ENCODE data around the gene ZNF280B. TPM values are rescaled to one million over a fixed set of nuclear protein-coding genes. Genes with fewer than 3 reads are reported as not detected.

The ZNF280B gene
- total and polyA plus RNA-seq, 10 donors, result 0.49 to 2.7 (median 1.9) TPM

Other genes starting within 250 kb of the ZNF280B start
- under 1 TPM in 1 of 7 donors, not detected in 6; 0.51 TPM for gene ZNF280A, start 11.5 kb upstream of the ZNF280B start, total RNA-seq
- gene ZNF280A, start 11.5 kb upstream of the ZNF280B start, polyA plus RNA-seq, result not detected
- under 1 TPM in 1 of 7 donors, not detected in 6; 0.17 TPM for gene PRAME, start 50.5 kb upstream of the ZNF280B start, total RNA-seq
- gene PRAME, start 50.5 kb upstream of the ZNF280B start, polyA plus RNA-seq, result under 1 TPM; 0.04 to 0.24 (median 0.06) TPM
- not detected for gene GGTLC2, start 135.9 kb upstream of the ZNF280B start, total RNA-seq
- not detected for gene GGTLC2, start 135.9 kb upstream of the ZNF280B start, polyA plus RNA-seq

Measured in spleen (tissue), 10 donors.